ENCODE data around the gene PABPC1L2A. TPM values are rescaled to one million over a fixed set of nuclear protein-coding genes. Genes with fewer than 3 reads are reported as not detected.

Gene PABPC1L2A
- total RNA-seq, 1 experiment from 2014 or later = not detected

GRCh38 chrX:73068467-73069364 lies 10.6 kb downstream of the PABPC1L2A start:
- ChIA-PET POLR2A (no interaction called here), RAD21 (ENCODE audit: low non-redundant PET in 1 of 2, low total read pairs in 2 of 2, uncharacterized antibody in 2 of 2, unreplicated experiment in 2 of 2) (no interaction called here), CTCF (no interaction called here)
- TF ChIP-seq RAD21 (IDR thresholded peaks at IDR 0.05; ENCODE audit: low read depth) = no peak
- no peak for TF ChIP-seq SIN3A (IDR thresholded peaks at IDR 0.05; ENCODE audit: low read depth)
- no peak for TF ChIP-seq POLR2AphosphoS5 (IDR thresholded peaks at IDR 0.05; ENCODE audit: low read depth, low read length)
- no peak for TF ChIP-seq FOSL1 (IDR thresholded peaks at IDR 0.05; ENCODE audit: low read depth)
- TF ChIP-seq EZH2 (IDR thresholded peaks at IDR 0.05) = no peak
- TF ChIP-seq EGR1 (IDR thresholded peaks at IDR 0.05; ENCODE audit: low read depth) = no peak
- no peak for TF ChIP-seq ZFX (IDR thresholded peaks at IDR 0.05)
- no peak for TF ChIP-seq JUND (IDR thresholded peaks at IDR 0.05)
- TF ChIP-seq EZH2phosphoT487 (IDR thresholded peaks at IDR 0.05; ENCODE audit: borderline replicate concordance) = no peak
- no peak for TF ChIP-seq ATF3 (IDR thresholded peaks at IDR 0.05)
- TF ChIP-seq CTCF (IDR thresholded peaks at IDR 0.05 in 2 of 3, conservative IDR thresholded peaks at IDR 0.05 in 1 of 3; ENCODE audit: borderline replicate concordance in 1 of 3, insufficient read depth in 1 of 3, low read depth in 2 of 3, low read length in 2 of 3) = no peak
- TF ChIP-seq ZNF274 (IDR thresholded peaks at IDR 0.05; ENCODE audit: low read depth, low read length) = no peak
- TF ChIP-seq CBX3 (IDR thresholded peaks at IDR 0.05; ENCODE audit: low read depth) = no peak
- no peak for TF ChIP-seq ZBTB33 (IDR thresholded peaks at IDR 0.05; ENCODE audit: extremely low read depth, insufficient replicate concordance, low read length)
- TF ChIP-seq REST (IDR thresholded peaks at IDR 0.05; ENCODE audit: low read depth) = no peak
- no peak for TF ChIP-seq ELF1 (IDR thresholded peaks at IDR 0.05; ENCODE audit: borderline replicate concordance, low read depth)
- no peak for TF ChIP-seq SP1 (IDR thresholded peaks at IDR 0.05; ENCODE audit: low read depth)
- no peak for TF ChIP-seq SRF (IDR thresholded peaks at IDR 0.05; ENCODE audit: low read depth)
- H2AFZ ChIP-seq (ENCODE audit: low read depth, low read length, poor library complexity, severe bottlenecking) = no peak overlapping the region
- no peak overlapping the region for H3K4me3 ChIP-seq (replicated peaks in 1 of 2; ENCODE audit: low read depth in 1 of 2, low read length in 2 of 2)
- no peaks in the 10 kb centered on the region for H4K20me1 ChIP-seq (ENCODE audit: insufficient read depth)
- ATAC-seq (no peak), DNase-seq (ENCODE audit: low read depth, low spot score) (no peak)
- H3K4me2 ChIP-seq (ENCODE audit: low read length) = no peak overlapping the region
- H3K9ac ChIP-seq (ENCODE audit: low read length) = no peak overlapping the region
- no TSS peak for BruUV-seq (replicated peaks)
- H3K79me2 ChIP-seq (ENCODE audit: insufficient read depth, low read length) = no peaks in the 10 kb centered on the region
- H3K9me2 ChIP-seq (ENCODE audit: insufficient read depth) = no peaks in the 10 kb centered on the region
- H3K27me3 ChIP-seq (ENCODE audit: insufficient read depth, low read length) = no peaks in the 10 kb centered on the region
- no peak overlapping the region for H3K27ac ChIP-seq (ENCODE audit: low read depth, low read length)
- H3K36me3 ChIP-seq (ENCODE audit: control insufficient read depth in 1 of 2, insufficient read depth in 2 of 2, low read length in 2 of 2) = no peaks in the 10 kb centered on the region
- no peaks in the 10 kb centered on the region for H3K9me3 ChIP-seq (ENCODE audit: control insufficient read depth in 1 of 2, insufficient read depth in 1 of 2, low read depth in 1 of 2, low read length in 2 of 2)
- intact Hi-C loops (cut with micrococcal nuclease) = no loop called here
- H3K4me1 ChIP-seq (ENCODE audit: control insufficient read depth in 1 of 2, insufficient read depth in 2 of 2, low read length in 2 of 2) = no peaks in the 10 kb centered on the region
